Measurements from ENCODE around the gene PAGE2.

GRCh38 chrX:55130481-55130880 lies 41.7 kb downstream of the PAGE2 start:
- TF ChIP-seq CTCF (conservative IDR thresholded peaks at IDR 0.05; ENCODE audit: low read length) (no peak), EZH2phosphoT487 (IDR thresholded peaks at IDR 0.05; ENCODE audit: borderline replicate concordance) (no peak)

Measured in Loucy (cell line).